A549 (cell line): ENCODE results near the gene RAB3IL1.

Experiments used
- EP300 ChIP-seq, 2 experiments: fragments of >200 bp; sonication (Bioruptor Twin); formaldehyde crosslinking; IDR thresholded peaks; 2 replicates in 1 of 2; 3 replicates in 1 of 2; pipeline ENCODE4 v1.6.1; 2016 to 2017
- FOSL2 ChIP-seq, 2 experiments: fragments of 450-650 bp in 1 of 2; fragments of >200 bp in 1 of 2; sonication (Bioruptor Twin) in 1 of 2; formaldehyde crosslinking; IDR thresholded peaks; 2 replicates each; pipeline versions ENCODE4 v1.5.0 to v1.6.1; 2016 to 2020; ENCODE audit warnings: mild to moderate bottlenecking in 1 of 2, moderate library complexity in 1 of 2
- HDAC2 ChIP-seq: fragments of 200-600 bp; sonication (generic); IDR thresholded peaks from 2 replicates; pipeline ENCODE4 v1.6.1; 2016
- KDM1A ChIP-seq: fragments of 200-600 bp; sonication (generic); IDR thresholded peaks from 2 replicates; pipeline ENCODE4 v1.6.1; 2016; ENCODE audit warnings: low read depth, mild to moderate bottlenecking
- MAZ ChIP-seq: fragments of 150-350 bp; IDR thresholded peaks from 2 replicates; pipeline ENCODE4 v1.6.1; 2014; ENCODE audit warnings: antibody characterized with exemption, low read depth, low read length, borderline replicate concordance
- POLR2A ChIP-seq: IDR thresholded peaks from 2 replicates; pipeline ENCODE4 v1.6.1; 2012; ENCODE audit warnings: mild to moderate bottlenecking, low read length
- RNF2 ChIP-seq: fragments of 200-600 bp; sonication (generic); IDR thresholded peaks from 2 replicates; pipeline ENCODE4 v1.6.1; 2016; ENCODE audit warnings: low read depth, mild to moderate bottlenecking, antibody characterized with exemption, moderate library complexity, borderline replicate concordance
- TF ChIP-seq, protein P1 (sequence below): fragments of >200 bp; sonication (Bioruptor Twin); formaldehyde crosslinking; IDR thresholded peaks from 3 replicates; pipeline ENCODE4 v1.5.1; 2016
- TF ChIP-seq, protein P2 (sequence below): IDR thresholded peaks from 2 replicates; pipeline ENCODE4 v1.6.1; 2012
- TF ChIP-seq, protein P3 (sequence below): fragments of 200-600 bp; sonication (generic); IDR thresholded peaks from 2 replicates; pipeline ENCODE4 v1.6.1; 2016; ENCODE audit warnings: antibody characterized with exemption, mild to moderate bottlenecking, moderate library complexity
- TF ChIP-seq, protein P4 (sequence below): fragments of >200 bp; sonication (Bioruptor Twin); formaldehyde crosslinking; IDR thresholded peaks from 3 replicates; pipeline ENCODE4 v1.6.1; 2016

DNA sequence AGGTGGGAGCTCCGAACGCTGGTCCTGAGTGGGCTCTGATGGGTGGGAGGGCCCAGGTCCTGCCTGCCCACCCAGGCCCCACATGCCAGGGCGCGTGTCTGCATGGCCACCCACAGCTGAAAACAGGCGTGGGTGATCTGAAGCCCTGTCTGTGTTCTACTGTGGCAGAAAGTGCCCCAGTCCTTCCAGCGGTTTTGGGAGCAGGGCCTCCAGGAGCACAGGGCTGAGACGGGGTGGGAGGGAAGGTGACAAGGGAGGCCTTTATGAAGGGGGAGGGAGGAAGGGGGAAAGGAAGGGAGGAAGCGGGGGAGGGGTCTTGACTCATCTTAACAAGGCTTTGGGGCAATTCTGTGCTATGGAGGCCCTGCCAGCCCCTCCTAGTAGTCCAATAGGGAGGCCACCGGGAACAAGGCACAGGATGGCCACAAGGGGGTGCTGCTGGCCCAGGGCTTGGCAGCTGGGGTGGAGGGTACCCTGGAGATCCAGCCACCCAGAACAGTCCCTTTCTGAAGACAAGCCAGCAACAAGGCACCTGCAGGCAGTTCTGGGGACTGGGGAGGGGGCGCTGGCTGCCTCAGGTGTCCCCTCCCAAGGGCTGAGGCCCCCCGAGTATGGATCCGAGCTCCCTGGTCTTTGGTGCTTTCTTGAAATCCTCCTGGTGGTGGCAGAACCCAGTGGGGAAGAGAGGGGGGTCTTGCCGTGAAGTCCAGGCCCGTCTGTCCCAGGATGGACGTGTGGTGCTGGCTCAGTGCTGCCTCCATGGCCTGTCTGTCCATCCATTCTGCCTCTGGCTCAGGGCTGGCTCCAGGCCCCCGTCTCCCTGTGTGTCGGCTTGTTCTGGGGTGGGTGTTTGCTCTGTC lies 19.7 kb downstream of the RAB3IL1 start:
- TF ChIP-seq, protein P1, sequence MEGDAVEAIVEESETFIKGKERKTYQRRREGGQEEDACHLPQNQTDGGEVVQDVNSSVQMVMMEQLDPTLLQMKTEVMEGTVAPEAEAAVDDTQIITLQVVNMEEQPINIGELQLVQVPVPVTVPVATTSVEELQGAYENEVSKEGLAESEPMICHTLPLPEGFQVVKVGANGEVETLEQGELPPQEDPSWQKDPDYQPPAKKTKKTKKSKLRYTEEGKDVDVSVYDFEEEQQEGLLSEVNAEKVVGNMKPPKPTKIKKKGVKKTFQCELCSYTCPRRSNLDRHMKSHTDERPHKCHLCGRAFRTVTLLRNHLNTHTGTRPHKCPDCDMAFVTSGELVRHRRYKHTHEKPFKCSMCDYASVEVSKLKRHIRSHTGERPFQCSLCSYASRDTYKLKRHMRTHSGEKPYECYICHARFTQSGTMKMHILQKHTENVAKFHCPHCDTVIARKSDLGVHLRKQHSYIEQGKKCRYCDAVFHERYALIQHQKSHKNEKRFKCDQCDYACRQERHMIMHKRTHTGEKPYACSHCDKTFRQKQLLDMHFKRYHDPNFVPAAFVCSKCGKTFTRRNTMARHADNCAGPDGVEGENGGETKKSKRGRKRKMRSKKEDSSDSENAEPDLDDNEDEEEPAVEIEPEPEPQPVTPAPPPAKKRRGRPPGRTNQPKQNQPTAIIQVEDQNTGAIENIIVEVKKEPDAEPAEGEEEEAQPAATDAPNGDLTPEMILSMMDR = peak; percentile 90
- TF ChIP-seq POLR2A (no peak), KDM1A (no peak), MAZ (no peak), FOSL2 (IDR thresholded peaks at IDR 0.05) (no peak), FOSL2 (CRISPR knock-in tag; IDR thresholded peaks at IDR 0.05) (no peak), RNF2 (no peak), EP300 (IDR thresholded peaks at IDR 0.05) (no peak), HDAC2 (no peak)
- TF ChIP-seq, protein P2, sequence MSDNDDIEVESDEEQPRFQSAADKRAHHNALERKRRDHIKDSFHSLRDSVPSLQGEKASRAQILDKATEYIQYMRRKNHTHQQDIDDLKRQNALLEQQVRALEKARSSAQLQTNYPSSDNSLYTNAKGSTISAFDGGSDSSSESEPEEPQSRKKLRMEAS = no peak
- TF ChIP-seq, protein P3, sequence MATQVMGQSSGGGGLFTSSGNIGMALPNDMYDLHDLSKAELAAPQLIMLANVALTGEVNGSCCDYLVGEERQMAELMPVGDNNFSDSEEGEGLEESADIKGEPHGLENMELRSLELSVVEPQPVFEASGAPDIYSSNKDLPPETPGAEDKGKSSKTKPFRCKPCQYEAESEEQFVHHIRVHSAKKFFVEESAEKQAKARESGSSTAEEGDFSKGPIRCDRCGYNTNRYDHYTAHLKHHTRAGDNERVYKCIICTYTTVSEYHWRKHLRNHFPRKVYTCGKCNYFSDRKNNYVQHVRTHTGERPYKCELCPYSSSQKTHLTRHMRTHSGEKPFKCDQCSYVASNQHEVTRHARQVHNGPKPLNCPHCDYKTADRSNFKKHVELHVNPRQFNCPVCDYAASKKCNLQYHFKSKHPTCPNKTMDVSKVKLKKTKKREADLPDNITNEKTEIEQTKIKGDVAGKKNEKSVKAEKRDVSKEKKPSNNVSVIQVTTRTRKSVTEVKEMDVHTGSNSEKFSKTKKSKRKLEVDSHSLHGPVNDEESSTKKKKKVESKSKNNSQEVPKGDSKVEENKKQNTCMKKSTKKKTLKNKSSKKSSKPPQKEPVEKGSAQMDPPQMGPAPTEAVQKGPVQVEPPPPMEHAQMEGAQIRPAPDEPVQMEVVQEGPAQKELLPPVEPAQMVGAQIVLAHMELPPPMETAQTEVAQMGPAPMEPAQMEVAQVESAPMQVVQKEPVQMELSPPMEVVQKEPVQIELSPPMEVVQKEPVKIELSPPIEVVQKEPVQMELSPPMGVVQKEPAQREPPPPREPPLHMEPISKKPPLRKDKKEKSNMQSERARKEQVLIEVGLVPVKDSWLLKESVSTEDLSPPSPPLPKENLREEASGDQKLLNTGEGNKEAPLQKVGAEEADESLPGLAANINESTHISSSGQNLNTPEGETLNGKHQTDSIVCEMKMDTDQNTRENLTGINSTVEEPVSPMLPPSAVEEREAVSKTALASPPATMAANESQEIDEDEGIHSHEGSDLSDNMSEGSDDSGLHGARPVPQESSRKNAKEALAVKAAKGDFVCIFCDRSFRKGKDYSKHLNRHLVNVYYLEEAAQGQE = no peak
- TF ChIP-seq, protein P4, sequence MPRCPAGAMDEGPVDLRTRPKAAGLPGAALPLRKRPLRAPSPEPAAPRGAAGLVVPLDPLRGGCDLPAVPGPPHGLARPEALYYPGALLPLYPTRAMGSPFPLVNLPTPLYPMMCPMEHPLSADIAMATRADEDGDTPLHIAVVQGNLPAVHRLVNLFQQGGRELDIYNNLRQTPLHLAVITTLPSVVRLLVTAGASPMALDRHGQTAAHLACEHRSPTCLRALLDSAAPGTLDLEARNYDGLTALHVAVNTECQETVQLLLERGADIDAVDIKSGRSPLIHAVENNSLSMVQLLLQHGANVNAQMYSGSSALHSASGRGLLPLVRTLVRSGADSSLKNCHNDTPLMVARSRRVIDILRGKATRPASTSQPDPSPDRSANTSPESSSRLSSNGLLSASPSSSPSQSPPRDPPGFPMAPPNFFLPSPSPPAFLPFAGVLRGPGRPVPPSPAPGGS = no peak
